GM23248 (cell line): Measurements from ENCODE around the gene HEBP2. TPM values are rescaled to one million over a fixed set of nuclear protein-coding genes. Genes with fewer than 3 reads are reported as not detected.
A peak's percentile ranks its signal among the peaks of the same experiment; 100 is the strongest.

Experiments
- DNase-seq: peaks from one replicate; pipeline ENCODE4 v3.0.0-alpha.2; 2015
- H2AFZ ChIP-seq: fragments of 200-600 bp; sonication (generic); 2 replicates; pipeline ENCODE4 v1.6.1; 2016; ENCODE audit warnings: antibody characterized with exemption
- H3F3A ChIP-seq: fragments of 200-600 bp; sonication (generic); 2 replicates; pipeline ENCODE4 v1.6.1; 2016; ENCODE audit warnings: mild to moderate bottlenecking, antibody characterized with exemption, mixed run types; ENCODE audit not compliant: insufficient read depth
- H3K27ac ChIP-seq: fragments of 200-600 bp; sonication (generic); 2 replicates; pipeline ENCODE4 v1.5.1; 2016; ENCODE audit warnings: mild to moderate bottlenecking
- H3K27me3 ChIP-seq: fragments of 200-600 bp; sonication (generic); replicated peaks from 2 replicates; pipeline ENCODE4 v1.6.1; 2016; ENCODE audit warnings: mild to moderate bottlenecking; ENCODE audit not compliant: insufficient read depth
- H3K36me3 ChIP-seq: fragments of 200-600 bp; sonication (generic); 2 replicates; pipeline ENCODE4 v1.6.1; 2016; ENCODE audit warnings: low read depth, mild to moderate bottlenecking
- H3K4me1 ChIP-seq: fragments of 200-600 bp; sonication (generic); 2 replicates; pipeline ENCODE4 v1.6.1; 2016; ENCODE audit warnings: mild to moderate bottlenecking; ENCODE audit not compliant: insufficient read depth
- H3K4me2 ChIP-seq: fragments of 200-600 bp; sonication (generic); one replicate; pipeline ENCODE4 v1.6.1; 2016; ENCODE audit warnings: mild to moderate bottlenecking; ENCODE audit not compliant: unreplicated experiment
- H3K4me3 ChIP-seq: fragments of 200-600 bp; sonication (generic); 2 replicates; pipeline ENCODE4 v1.5.1; 2016; ENCODE audit warnings: mild to moderate bottlenecking
- H3K79me2 ChIP-seq: fragments of 200-600 bp; sonication (generic); 2 replicates; pipeline ENCODE4 v1.6.1; 2016; ENCODE audit warnings: mild to moderate bottlenecking; ENCODE audit not compliant: insufficient read depth
- H3K9ac ChIP-seq: fragments of 200-600 bp; sonication (generic); 2 replicates; pipeline ENCODE4 v1.6.1; 2016; ENCODE audit warnings: mild to moderate bottlenecking
- H3K9me2 ChIP-seq: fragments of 200-600 bp; sonication (generic); 2 replicates; pipeline ENCODE4 v1.6.1; 2016; ENCODE audit warnings: mixed run types, mild to moderate bottlenecking, moderate library complexity; ENCODE audit not compliant: insufficient read depth
- H3K9me3 ChIP-seq: fragments of 200-600 bp; sonication (generic); one replicate; pipeline ENCODE4 v1.6.1; 2017; ENCODE audit warnings: low read depth
- H4K20me1 ChIP-seq: fragments of 200-600 bp; sonication (generic); 2 replicates; pipeline ENCODE4 v1.6.0; 2016; ENCODE audit not compliant: insufficient read depth
- EZH2 ChIP-seq: fragments of 200-600 bp; sonication (generic); IDR thresholded peaks from 2 replicates; pipeline ENCODE4 v1.6.1; 2018; ENCODE audit warnings: antibody characterized with exemption, mild to moderate bottlenecking; ENCODE audit not compliant: insufficient read depth, poor library complexity, severe bottlenecking
- EZH2phosphoT487 ChIP-seq: fragments of 200-600 bp; sonication (generic); IDR thresholded peaks from 2 replicates; pipeline ENCODE4 v1.6.1; 2018; ENCODE audit warnings: antibody characterized with exemption, moderate library complexity, mild to moderate bottlenecking, low read depth; ENCODE audit not compliant: insufficient read depth
- WGBS, 2 experiments: methylation state at CpG; one replicate each; pipeline ENCODE4 v1.1.6; 2015 to 2017; ENCODE audit warnings: low lambda C conversion rate in 2 of 2, low coverage in 1 of 2; ENCODE audit errors: missing lambda C conversion rate in 2 of 2; 5-methylcytosine and 5-hydroxymethylcytosine counted together
- in situ Hi-C: fragments of 300-500 bp; cut with MboI; formaldehyde crosslinking; loops from 2 replicates; pipeline ENCODE4 v1.15.0; 2020
- polyA plus RNA-seq: library from polyadenylated mRNA; unstranded; fragments of >200 nt; fragmentation: Nextera tagmentation; extraction: Ambion mirVana; gene quantifications from 2 replicates; pipeline ENCODE4 v1.2.1, GENCODE V29; 2016
- total RNA-seq: library from RNA; depleted of rRNA; stranded (reverse); fragments of >200 nt; shearing (Covaris generic); gene quantifications from 2 replicates; pipeline ENCODE4 v1.2.3, GENCODE V29; 2014

HEBP2 gene
- total and polyA plus RNA-seq, 2 experiments from 2014 or later, result 62.8 to 102 TPM

DNA sequence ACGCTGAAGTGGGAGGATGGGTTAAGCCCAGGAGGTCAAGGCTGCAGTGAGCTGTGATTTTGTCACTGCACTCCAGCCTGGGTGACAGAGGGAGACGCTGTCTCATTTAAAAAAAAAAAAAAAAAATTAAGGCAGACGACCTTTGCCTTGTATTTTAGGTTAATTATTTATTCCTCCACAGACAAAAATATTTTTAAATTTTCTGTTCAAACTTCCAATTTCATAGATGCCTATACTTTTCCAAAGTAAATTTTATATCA, 32.6 kb upstream of the HEBP2 start:
- no peak overlapping the region for H3K4me3 ChIP-seq
- H2AFZ ChIP-seq, result no peak overlapping the region
- no peak overlapping the region for H3K9ac ChIP-seq
- no peak overlapping the region for H3K27ac ChIP-seq
- whole genome bisulfite sequencing, 2 experiments, result 72 to 81% methylated on average over 3 of the region's 3 CpGs
- no peaks in the 10 kb centered on the region for H3K9me2 ChIP-seq
- H3K27me3 ChIP-seq, result 0 out of 2 replicates have a peak, but pooled peaks cover 3% of the 10 kb centered on the region
- no peaks in the 10 kb centered on the region for H3F3A ChIP-seq
- H3K4me2 ChIP-seq, result no peak overlapping the region
- no peaks in the 10 kb centered on the region for H4K20me1 ChIP-seq
- no peaks in the 10 kb centered on the region for H3K9me3 ChIP-seq
- H3K36me3 ChIP-seq, result no peaks in the 10 kb centered on the region
- in situ Hi-C loops, result no loop called here
- no peak for DNase-seq
- TF ChIP-seq EZH2phosphoT487 (no peak), EZH2 (no peak)
- no peaks in the 10 kb centered on the region for H3K79me2 ChIP-seq
- H3K4me1 ChIP-seq, result no peaks in the 10 kb centered on the region

DNA sequence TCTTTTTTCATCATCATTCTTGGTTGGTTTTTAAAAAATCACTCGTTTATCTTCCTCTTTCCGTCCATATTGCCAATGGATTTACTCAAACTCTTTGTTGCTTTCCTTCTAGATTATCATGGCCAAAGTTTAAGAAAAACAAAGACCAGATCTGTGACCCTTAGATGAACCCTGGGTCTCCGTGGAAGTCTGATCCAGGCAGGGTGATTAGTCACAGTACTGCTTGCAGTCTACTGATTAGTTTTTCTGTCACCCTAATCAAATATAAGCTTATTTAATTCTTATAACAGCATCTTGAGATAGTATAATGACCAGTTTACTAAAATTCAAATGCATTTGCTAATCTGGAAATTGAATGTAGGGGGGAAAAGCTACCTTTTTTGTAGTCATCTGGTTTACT, 32.3 kb upstream of the HEBP2 start:
- Histone ChIP-seq H3K27me3 (0 out of 2 replicates have a peak, but pooled peaks cover 4% of the 10 kb centered on the region), H3K9ac (no peak overlapping the region), H3F3A (no peaks in the 10 kb centered on the region), H3K4me3 (no peak overlapping the region), H3K9me2 (no peaks in the 10 kb centered on the region), H2AFZ (no peak overlapping the region), H3K79me2 (no peaks in the 10 kb centered on the region), H3K9me3 (no peaks in the 10 kb centered on the region), H3K27ac (no peak overlapping the region), H3K4me2 (no peak overlapping the region), H3K4me1 (no peaks in the 10 kb centered on the region), H4K20me1 (no peaks in the 10 kb centered on the region), H3K36me3 (no peaks in the 10 kb centered on the region)
- TF ChIP-seq EZH2phosphoT487 (no peak), EZH2 (no peak)
- no peak for DNase-seq
- in situ Hi-C loops, result no loop called here
- WGBS, 2 experiments, result 28 to 32% methylated on average over 3 of the region's 3 CpGs

DNA sequence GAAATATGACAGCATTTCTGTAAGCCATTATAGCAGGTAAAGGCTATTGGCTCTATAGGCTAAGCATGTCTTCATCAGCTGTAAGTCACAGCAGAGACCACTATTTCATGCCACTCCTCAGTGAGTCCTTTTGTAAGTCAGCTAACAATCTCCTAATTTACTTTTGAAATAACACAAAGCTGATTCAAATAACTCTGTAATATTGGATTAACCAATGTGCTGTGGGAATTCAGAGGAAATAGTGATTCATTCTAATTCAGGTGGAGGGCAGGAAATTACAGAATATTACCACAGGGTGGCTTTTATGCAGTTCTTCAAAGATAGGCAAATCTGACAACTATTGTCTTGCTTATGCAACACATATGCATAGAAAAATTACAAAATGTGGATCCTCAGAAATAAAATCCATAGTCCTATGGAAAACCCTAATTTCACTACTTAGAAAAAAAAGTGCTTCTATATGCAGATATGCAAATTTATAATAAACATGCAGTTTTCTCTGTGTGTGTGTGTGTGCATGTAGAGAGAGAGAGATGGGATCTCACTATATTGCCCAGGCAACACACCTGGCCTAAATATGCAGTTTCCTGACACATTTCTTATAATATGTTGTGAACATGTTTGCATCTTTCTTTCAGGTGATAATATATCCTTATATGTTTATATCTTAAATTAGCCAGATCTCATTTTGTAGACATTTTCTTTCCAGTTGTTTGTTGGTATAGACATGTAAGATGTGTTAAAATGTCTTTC, 31.1 kb upstream of the HEBP2 start:
- H3K4me2 ChIP-seq, result no peak overlapping the region
- H3K27me3 ChIP-seq, result 0 out of 2 replicates have a peak, but pooled peaks cover 4% of the 10 kb centered on the region
- no peaks in the 10 kb centered on the region for H3K4me1 ChIP-seq
- no peak overlapping the region for H2AFZ ChIP-seq
- peak; percentile 24 for DNase-seq
- no peaks in the 10 kb centered on the region for H3F3A ChIP-seq
- no peaks in the 10 kb centered on the region for H3K79me2 ChIP-seq
- in situ Hi-C loops, result no loop called here
- no peaks in the 10 kb centered on the region for H3K9me2 ChIP-seq
- H3K4me3 ChIP-seq, result no peak overlapping the region
- H3K36me3 ChIP-seq, result no peaks in the 10 kb centered on the region
- TF ChIP-seq EZH2 (no peak), EZH2phosphoT487 (no peak)
- H3K9ac ChIP-seq, result no peak overlapping the region
- H3K27ac ChIP-seq, result no peak overlapping the region
- no peaks in the 10 kb centered on the region for H4K20me1 ChIP-seq
- H3K9me3 ChIP-seq, result no peaks in the 10 kb centered on the region

DNA sequence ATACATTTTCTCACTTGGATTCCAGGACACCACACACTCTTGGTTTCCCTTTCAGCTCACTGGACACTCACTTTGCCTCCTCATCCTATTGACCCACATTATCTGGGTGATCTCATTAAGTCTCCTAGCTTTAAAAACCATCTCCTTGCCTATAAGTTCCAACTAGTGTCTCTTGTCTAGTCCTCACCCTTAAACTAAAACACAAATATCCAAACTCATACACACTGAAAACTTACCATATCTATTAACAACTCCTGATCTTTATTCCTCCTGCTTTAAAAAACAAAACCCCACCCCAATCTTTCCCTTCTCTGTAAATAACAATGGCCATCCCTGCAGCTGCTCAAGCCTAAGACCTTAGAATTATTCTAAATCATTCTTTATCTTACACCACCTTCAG, 29.8 kb upstream of the HEBP2 start:
- H2AFZ ChIP-seq, result no peak overlapping the region
- TF ChIP-seq EZH2phosphoT487, result no peak
- TF ChIP-seq EZH2, result no peak
- 0 out of 2 replicates have a peak, but pooled peaks cover 4% of the 10 kb centered on the region for H3K27me3 ChIP-seq
- no peaks in the 10 kb centered on the region for H3K36me3 ChIP-seq
- no peaks in the 10 kb centered on the region for H3F3A ChIP-seq
- H3K9me2 ChIP-seq, result no peaks in the 10 kb centered on the region
- H3K27ac ChIP-seq, result no peak overlapping the region
- no peaks in the 10 kb centered on the region for H3K79me2 ChIP-seq
- H4K20me1 ChIP-seq, result no peaks in the 10 kb centered on the region
- in situ Hi-C loops, result no loop called here
- no peak overlapping the region for H3K4me2 ChIP-seq
- no peaks in the 10 kb centered on the region for H3K9me3 ChIP-seq
- H3K4me3 ChIP-seq, result no peak overlapping the region
- H3K9ac ChIP-seq, result no peak overlapping the region
- no peak for DNase-seq
- no peaks in the 10 kb centered on the region for H3K4me1 ChIP-seq

DNA sequence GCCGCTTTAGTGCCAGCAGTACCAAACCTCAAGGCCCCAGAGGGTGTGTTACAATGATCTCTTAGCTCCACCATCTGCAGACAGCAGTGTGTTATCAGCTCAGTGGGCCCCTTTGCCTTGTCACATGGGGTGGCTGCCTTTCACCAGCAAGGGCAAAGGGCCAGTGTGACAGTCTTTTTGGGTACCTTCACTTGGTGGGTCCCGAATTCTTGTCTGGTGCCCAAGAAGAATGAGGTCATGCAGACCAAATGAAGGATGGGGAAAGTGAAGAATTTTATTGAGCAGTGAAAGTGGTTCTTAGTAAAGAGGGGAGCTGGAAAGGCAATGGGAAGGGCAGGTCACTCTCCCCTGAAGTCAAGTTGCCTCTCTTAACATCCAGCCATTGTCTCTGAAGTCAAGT, 29.2 kb upstream of the HEBP2 start:
- 82 to 87% methylated on average over 2 of the region's 2 CpGs for WGBS, 2 experiments
- no peak overlapping the region for H3K27ac ChIP-seq
- TF ChIP-seq EZH2, result no peak
- TF ChIP-seq EZH2phosphoT487, result no peak

More for the DNA sequence above, 29.2 kb upstream of the HEBP2 start:
- Histone ChIP-seq H3K36me3 (no peaks in the 10 kb centered on the region), H3K9ac (no peak overlapping the region), H3K4me3 (no peak overlapping the region), H2AFZ (no peak overlapping the region), H3F3A (no peaks in the 10 kb centered on the region), H3K4me1 (no peaks in the 10 kb centered on the region), H4K20me1 (no peaks in the 10 kb centered on the region), H3K79me2 (no peaks in the 10 kb centered on the region), H3K9me3 (no peaks in the 10 kb centered on the region), H3K27me3 (0 out of 2 replicates have a peak, but pooled peaks cover 4% of the 10 kb centered on the region), H3K9me2 (no peaks in the 10 kb centered on the region), H3K4me2 (no peak overlapping the region)
- in situ Hi-C loops, result no loop called here
- DNase-seq, result no peak
